HG03139 (cell line): ENCODE results near the gene OTOP1.
"Not testable (repeated sequence)": the region's sequence is repeated elsewhere in the genome, so short reads cannot be mapped to it uniquely, and the experiment has no call there.

Experiments used
- ATAC-seq: cut with Tn5 transposase; IDR thresholded peaks from one replicate; pipeline ENCODE4 v1.9.1; 2021; ENCODE audit not compliant: unreplicated experiment

Gene OTOP1

GRCh38 chr4:4239551-4239950 lies 12.8 kb upstream of the OTOP1 start:
- not testable (repeated sequence) for ATAC-seq

GRCh38 chr4:4233610-4234009 lies 6.9 kb upstream of the OTOP1 start:
- no peak for ATAC-seq

GRCh38 chr4:4228356-4228668 lies 1.6 kb upstream of the OTOP1 start:
- ATAC-seq: no peak

- no peak for ATAC-seq
Observed at GRCh38 chr4:4227510-4228355, 1.0 kb upstream of the OTOP1 start.

GRCh38 chr4:4225915-4226605 lies 669 bp downstream of the OTOP1 start:
- no peak for ATAC-seq

- no peak for ATAC-seq
Observed at GRCh38 chr4:4217113-4217512, 9.6 kb downstream of the OTOP1 start.

- no peak for ATAC-seq
Observed at GRCh38 chr4:4216648-4217047, 10.1 kb downstream of the OTOP1 start.

- ATAC-seq: not testable (repeated sequence)
Observed at GRCh38 chr4:4213674-4214073, 13.1 kb downstream of the OTOP1 start.

- no peak for ATAC-seq
Observed at GRCh38 chr4:4206204-4206603, 20.5 kb downstream of the OTOP1 start.

- no peak for ATAC-seq
Observed at GRCh38 chr4:4204401-4204745, 22.4 kb downstream of the OTOP1 start.

GRCh38 chr4:4203688-4204400 lies 22.9 kb downstream of the OTOP1 start:
- ATAC-seq: no peak

- ATAC-seq: no peak
Observed at GRCh38 chr4:4202510-4202909, 24.2 kb downstream of the OTOP1 start.

GRCh38 chr4:4200624-4201023 lies 26.1 kb downstream of the OTOP1 start:
- no peak for ATAC-seq

- ATAC-seq: no peak
Observed at GRCh38 chr4:4195354-4195753, 31.4 kb downstream of the OTOP1 start.

GRCh38 chr4:4188557-4188956 lies 38.2 kb downstream of the OTOP1 start:
- ATAC-seq: not testable (repeated sequence)

GRCh38 chr4:4185528-4185927 lies 41.2 kb downstream of the OTOP1 start:
- no peak for ATAC-seq

GRCh38 chr4:4182835-4183568 lies 43.7 kb downstream of the OTOP1 start:
- no peak for ATAC-seq

- ATAC-seq: no peak
Observed at GRCh38 chr4:4170596-4171150, 56.1 kb downstream of the OTOP1 start.

GRCh38 chr4:4167981-4168780 lies 58.5 kb downstream of the OTOP1 start:
- ATAC-seq: not testable (repeated sequence)

GRCh38 chr4:4166986-4167385 lies 59.7 kb downstream of the OTOP1 start:
- not testable (repeated sequence) for ATAC-seq
